HepG2 (cell line): ENCODE results near the gene RNF148. TPM values are rescaled to one million over a fixed set of nuclear protein-coding genes. Genes with fewer than 3 reads are reported as not detected.
"Not testable (repeated sequence)": the region's sequence is repeated elsewhere in the genome, so short reads cannot be mapped to it uniquely, and the experiment has no call there.

Experiments
- ASH2L ChIP-seq: fragments of 300-600, 200-600 bp; sonication (generic); IDR thresholded peaks from 2 replicates; pipeline ENCODE4 v1.7.0; 2017; ENCODE audit warnings: low read depth, mild to moderate bottlenecking, moderate library complexity, mixed read lengths, low read length; ENCODE audit not compliant: insufficient read length
- ATF7 ChIP-seq, 2 experiments: fragments of 450-650 bp in 1 of 2; sonication (generic) in 1 of 2; formaldehyde crosslinking in 1 of 2; IDR thresholded peaks; 2 replicates each; pipeline versions ENCODE4 v1.4.0 to v1.6.1; 2016 to 2020; ENCODE audit warnings: antibody characterized with exemption in 1 of 2, mild to moderate bottlenecking in 1 of 2, missing genetic modification reagents in 1 of 2
- FOXO1 ChIP-seq: sonication (generic); formaldehyde crosslinking; IDR thresholded peaks from 2 replicates; pipeline ENCODE4 v1.4.0; 2020; ENCODE audit warnings: missing genetic modification reagents
- FOXP1 ChIP-seq, 2 experiments: fragments of 450-650 bp in 1 of 2; IDR thresholded peaks; 2 replicates each; pipeline ENCODE4 v1.6.1; 2017 to 2018; ENCODE audit warnings: antibody characterized with exemption in 1 of 2
- HMG20B ChIP-seq: conservative IDR thresholded peaks from 2 replicates; pipeline ENCODE4 v1.6.1; 2016; ENCODE audit warnings: missing genetic modification reagents, missing compliant biosample characterization
- HNF4G ChIP-seq, 2 experiments: sonication (generic) in 1 of 2; formaldehyde crosslinking in 1 of 2; IDR thresholded peaks; 2 replicates each; pipeline versions ENCODE4 v1.4.0 to v1.6.1; 2011 to 2020; ENCODE audit warnings: borderline replicate concordance in 2 of 2, low read depth in 2 of 2, mild to moderate bottlenecking in 2 of 2, low read length in 1 of 2, missing genetic modification reagents in 1 of 2, moderate library complexity in 1 of 2
- KDM6A ChIP-seq: IDR thresholded peaks from 2 replicates; pipeline ENCODE4 v1.6.1; 2016; ENCODE audit warnings: low read depth
- NCOA2 ChIP-seq: sonication (generic); formaldehyde crosslinking; IDR thresholded peaks from 2 replicates; pipeline ENCODE4 v1.8.0; 2022; ENCODE audit warnings: inconsistent platforms
- ONECUT2 ChIP-seq: sonication (generic); formaldehyde crosslinking; IDR thresholded peaks from 2 replicates; pipeline ENCODE4 v1.4.0; 2020; ENCODE audit warnings: missing genetic modification reagents
- POLR2AphosphoS5 ChIP-seq: IDR thresholded peaks from 2 replicates; pipeline ENCODE4 v1.6.1; 2012; ENCODE audit warnings: low read depth, low read length
- RERE ChIP-seq: IDR thresholded peaks from 2 replicates; pipeline ENCODE4 v1.6.1; 2016; ENCODE audit warnings: low read depth, missing genetic modification reagents, missing compliant biosample characterization
- SIX1 ChIP-seq: sonication (generic); formaldehyde crosslinking; IDR thresholded peaks from 2 replicates; pipeline ENCODE4 v1.4.0; 2020; ENCODE audit warnings: missing genetic modification reagents, borderline replicate concordance
- SOX5 ChIP-seq: IDR thresholded peaks from 2 replicates; pipeline ENCODE4 v1.6.1; 2016; ENCODE audit warnings: borderline replicate concordance
- TARDBP ChIP-seq: sonication (generic); formaldehyde crosslinking; IDR thresholded peaks from 2 replicates; pipeline ENCODE4 v1.8.0; 2022; ENCODE audit warnings: mild to moderate bottlenecking, missing genetic modification reagents
- TCF7 ChIP-seq: sonication (generic); IDR thresholded peaks from 2 replicates; pipeline ENCODE4 v1.6.1; 2016; ENCODE audit warnings: antibody characterized with exemption, low read depth
- ZFP91 ChIP-seq: sonication (generic); formaldehyde crosslinking; IDR thresholded peaks from 2 replicates; pipeline ENCODE4 v1.9.0; 2022; ENCODE audit warnings: missing genetic modification reagents, mild to moderate bottlenecking, borderline replicate concordance
- ZNF503 ChIP-seq: sonication (generic); formaldehyde crosslinking; IDR thresholded peaks from 2 replicates; pipeline ENCODE4 v1.4.0; 2020; ENCODE audit warnings: missing genetic modification reagents
- polyA plus RNA-seq, 8 experiments: library from polyadenylated mRNA; depleted of rRNA in 3 of 8; stranded (reverse) in 7 of 8; unstranded in 1 of 8; fragments of >200 nt; fragmentation: Illumina TruSeq in 4 of 8; extraction: Trizol in 4 of 8; gene quantifications; 2 replicates each; pipeline versions ENCODE4 v1.2.1 to v1.2.3, GENCODE V29; 2011 to 2016; ENCODE audit warnings: low read depth in 4 of 8, missing spikeins in 1 of 8, mixed read lengths in 1 of 8; ENCODE audit not compliant: insufficient read depth in 1 of 8
- total RNA-seq, 5 experiments: library from RNA; depleted of rRNA; stranded (reverse); fragments of >200 nt; fragmentation: Illumina TruSeq; extraction: Trizol; gene quantifications; 2 replicates each; pipeline ENCODE4 v1.2.3, GENCODE V29; 2016; ENCODE audit warnings: low read depth in 1 of 5
- TF ChIP-seq, protein P1 (sequence below): IDR thresholded peaks from 2 replicates; pipeline ENCODE4 v1.6.1; 2018; ENCODE audit warnings: missing genetic modification reagents, mild to moderate bottlenecking, missing compliant biosample characterization

Gene RNF148
- total and polyA plus RNA-seq, 2 of the 13 experiments (the other 11 are each of a cell fraction or from before 2014, with no cell fraction given) = 0.16 to 1.6 TPM

DNA sequence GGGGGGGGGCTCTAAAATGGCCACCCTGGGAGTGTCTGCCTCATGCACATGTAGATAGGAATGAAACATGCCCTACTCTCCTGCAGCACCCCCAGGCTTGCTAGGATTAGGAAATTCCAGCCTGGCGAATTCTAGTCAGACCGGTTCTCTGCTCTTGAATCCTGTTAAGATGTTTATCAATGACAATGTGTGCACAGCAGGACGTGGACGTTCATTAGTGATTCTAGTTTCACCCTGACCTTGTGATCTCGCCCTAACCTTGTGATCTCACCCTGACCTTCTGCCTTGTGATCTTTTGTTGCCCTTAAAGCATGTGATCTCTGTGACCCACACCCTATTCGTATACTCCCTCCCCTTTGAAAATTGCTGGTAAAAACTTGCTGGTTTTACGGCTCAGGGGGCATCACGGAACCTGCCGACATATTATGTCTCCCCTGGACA, 23.4 kb downstream of the RNF148 start (continued):
- TF ChIP-seq ZNF503 (CRISPR knock-in tag) = peak; percentile 90
- peak; percentile 41; the same call in 1 of the 2 replicates for TF ChIP-seq ZFP91
- TF ChIP-seq TCF7 = peak; percentile 90
- TF ChIP-seq FOXO1 = peak; percentile 86
- peak; percentile 56; the same call in 1 of the 2 replicates for TF ChIP-seq HNF4G (IDR thresholded peaks at IDR 0.05; ENCODE audit: borderline replicate concordance, low read depth, low read length)
- not testable (repeated sequence) for TF ChIP-seq HNF4G (CRISPR knock-in tag; IDR thresholded peaks at IDR 0.05; ENCODE audit: borderline replicate concordance, low read depth)
- peak; percentile 92 for TF ChIP-seq TARDBP
- TF ChIP-seq NCOA2 (CRISPR knock-in tag) = peak; percentile 95
- peak; percentile 80; the same call in 1 of the 2 replicates for TF ChIP-seq HMG20B (CRISPR knock-in tag)
- 0 out of 2 replicates have a peak, but pooled peaks have one; percentile 11 for TF ChIP-seq ONECUT2 (CRISPR knock-in tag)
- TF ChIP-seq SOX5 (CRISPR knock-in tag) = peak; percentile 94
- TF ChIP-seq ASH2L = peak; percentile 45
- peak; percentile 64; the same call in 1 of the 2 replicates for TF ChIP-seq KDM6A (CRISPR knock-in tag)
- TF ChIP-seq SIX1 = peak; percentile 36; the same call in 1 of the 2 replicates
- peak; percentile 83 for TF ChIP-seq FOXP1 (IDR thresholded peaks at IDR 0.05)
- TF ChIP-seq FOXP1 (CRISPR knock-in tag; IDR thresholded peaks at IDR 0.05) = peak; percentile 81
- TF ChIP-seq, protein P1, sequence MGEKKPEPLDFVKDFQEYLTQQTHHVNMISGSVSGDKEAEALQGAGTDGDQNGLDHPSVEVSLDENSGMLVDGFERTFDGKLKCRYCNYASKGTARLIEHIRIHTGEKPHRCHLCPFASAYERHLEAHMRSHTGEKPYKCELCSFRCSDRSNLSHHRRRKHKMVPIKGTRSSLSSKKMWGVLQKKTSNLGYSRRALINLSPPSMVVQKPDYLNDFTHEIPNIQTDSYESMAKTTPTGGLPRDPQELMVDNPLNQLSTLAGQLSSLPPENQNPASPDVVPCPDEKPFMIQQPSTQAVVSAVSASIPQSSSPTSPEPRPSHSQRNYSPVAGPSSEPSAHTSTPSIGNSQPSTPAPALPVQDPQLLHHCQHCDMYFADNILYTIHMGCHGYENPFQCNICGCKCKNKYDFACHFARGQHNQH = peak; percentile 62; the same call in 1 of the 2 replicates
- TF ChIP-seq ATF7 (IDR thresholded peaks at IDR 0.05) = peak; percentile 84
- peak; percentile 90 for TF ChIP-seq ATF7 (CRISPR knock-in tag; IDR thresholded peaks at IDR 0.05)
- 0 out of 2 replicates have a peak, but pooled peaks have one; percentile 37 for TF ChIP-seq POLR2AphosphoS5
- TF ChIP-seq RERE (CRISPR knock-in tag) = peak; percentile 89
